GM19372 (cell line): ENCODE data around the gene SRRM3.
"Not testable (repeated sequence)": the region's sequence is repeated elsewhere in the genome, so short reads cannot be mapped to it uniquely, and the experiment has no call there.

ENCODE experiments used
- ATAC-seq: cut with Tn5 transposase; IDR thresholded peaks from one replicate; pipeline ENCODE4 v1.9.1; 2021; ENCODE audit warnings: mild to moderate bottlenecking, low read depth, moderate library complexity; ENCODE audit not compliant: unreplicated experiment

SRRM3 gene

GRCh38 chr7:76330673-76331072 lies 129.0 kb downstream of the SRRM3 start:
- no peak for ATAC-seq

GRCh38 chr7:76332078-76332477 lies 130.4 kb downstream of the SRRM3 start:
- no peak for ATAC-seq

GRCh38 chr7:76333511-76334101 lies 131.9 kb downstream of the SRRM3 start:
- ATAC-seq = no peak

- no peak for ATAC-seq
Observed at GRCh38 chr7:76334320-76334967, 132.7 kb downstream of the SRRM3 start.

GRCh38 chr7:76335417-76335816 lies 133.7 kb downstream of the SRRM3 start:
- not testable (repeated sequence) for ATAC-seq

- ATAC-seq = no peak
Observed at GRCh38 chr7:76336094-76336493, 134.4 kb downstream of the SRRM3 start.
